SK-N-MC (cell line): ENCODE data around the gene RAB40B.

Experiments used
- EZH2 ChIP-seq: fragments of 200-600 bp; sonication (generic); IDR thresholded peaks from one replicate; pipeline ENCODE4 v1.6.1; 2017; ENCODE audit warnings: antibody characterized with exemption
- POLR2AphosphoS5 ChIP-seq: IDR thresholded peaks from 2 replicates; pipeline ENCODE4 v1.6.1; 2012; ENCODE audit warnings: mild to moderate bottlenecking, low read depth, low read length, borderline replicate concordance

- TF ChIP-seq POLR2AphosphoS5 (no peak), EZH2 (no peak)
These were observed 66.0 kb downstream of the RAB40B start for GRCh38 chr17:82632451-82632850.
